GM18520 (cell line): Measurements from ENCODE around the gene C1orf21.

Experiments
- ATAC-seq: cut with Tn5 transposase; IDR thresholded peaks from one replicate; pipeline ENCODE4 v1.9.1; 2021; ENCODE audit not compliant: unreplicated experiment

C1orf21 gene

GRCh38 chr1:184646178-184646701 is 259.4 kb downstream of the C1orf21 start:
- ATAC-seq, result no peak

GRCh38 chr1:184646824-184647223 is 260.0 kb downstream of the C1orf21 start:
- ATAC-seq, result no peak

GRCh38 chr1:184647471-184647870 is 260.6 kb downstream of the C1orf21 start:
- no peak for ATAC-seq

- ATAC-seq, result no peak
Observed at GRCh38 chr1:184648160-184648855, 261.5 kb downstream of the C1orf21 start.

GRCh38 chr1:184648856-184649201 is 262.0 kb downstream of the C1orf21 start:
- ATAC-seq, result no peak

GRCh38 chr1:184649451-184649888 is 262.6 kb downstream of the C1orf21 start:
- ATAC-seq, result peak; percentile 80

DNA sequence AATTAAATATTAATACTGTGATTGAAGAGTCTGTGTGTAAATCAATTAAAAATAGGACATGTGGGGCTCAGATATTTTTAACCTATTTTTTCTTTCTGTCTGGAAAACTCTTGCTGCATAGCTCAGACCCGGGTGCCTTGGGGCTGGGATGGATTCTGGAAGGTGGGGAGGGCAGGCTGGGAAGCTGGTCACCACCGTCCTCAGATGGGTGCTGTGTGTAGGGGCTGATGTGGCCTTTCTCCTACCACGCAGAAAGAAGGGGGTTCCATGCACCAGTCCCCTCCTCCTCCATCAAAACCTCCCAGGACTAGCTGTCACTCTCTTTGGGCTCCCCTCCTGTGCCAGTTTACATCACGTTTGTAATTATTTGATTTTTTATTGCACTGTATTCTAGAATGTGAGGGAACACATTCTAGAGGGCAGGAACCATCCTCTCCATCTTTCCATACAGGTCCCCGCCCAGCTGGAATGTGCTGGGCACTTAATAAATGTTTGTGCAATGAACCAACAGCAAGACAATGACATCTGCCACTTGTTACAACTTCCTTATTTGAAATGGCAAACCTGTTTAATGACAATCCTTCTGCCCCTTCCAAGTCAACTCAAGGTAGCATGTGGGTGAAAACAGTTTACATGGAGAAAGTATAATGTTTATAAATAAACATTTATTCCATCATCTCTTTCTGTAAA is 263.5 kb downstream of the C1orf21 start:
- ATAC-seq, result no peak

- ATAC-seq, result no peak
Observed at GRCh38 chr1:184655185-184655584, 268.4 kb downstream of the C1orf21 start.

DNA sequence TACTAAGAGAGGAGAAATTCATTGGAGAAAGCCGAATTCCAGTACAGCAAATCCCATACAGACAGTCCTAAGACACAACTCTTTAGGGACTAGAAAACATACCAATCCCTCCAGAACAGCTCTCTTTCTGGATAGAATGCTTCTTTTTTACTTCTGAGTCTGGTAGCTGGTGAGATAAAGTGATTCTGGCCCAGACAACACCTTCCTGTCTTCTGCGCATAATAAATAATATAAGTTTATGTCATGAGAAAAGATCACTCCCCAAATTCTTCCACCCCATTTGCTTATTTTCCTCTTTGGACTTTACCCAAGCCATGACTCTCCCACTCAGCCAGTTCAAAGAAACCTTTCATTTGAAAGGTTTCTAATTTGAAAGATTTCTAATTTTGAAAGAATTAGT is 269.4 kb downstream of the C1orf21 start:
- ATAC-seq, result no peak

DNA sequence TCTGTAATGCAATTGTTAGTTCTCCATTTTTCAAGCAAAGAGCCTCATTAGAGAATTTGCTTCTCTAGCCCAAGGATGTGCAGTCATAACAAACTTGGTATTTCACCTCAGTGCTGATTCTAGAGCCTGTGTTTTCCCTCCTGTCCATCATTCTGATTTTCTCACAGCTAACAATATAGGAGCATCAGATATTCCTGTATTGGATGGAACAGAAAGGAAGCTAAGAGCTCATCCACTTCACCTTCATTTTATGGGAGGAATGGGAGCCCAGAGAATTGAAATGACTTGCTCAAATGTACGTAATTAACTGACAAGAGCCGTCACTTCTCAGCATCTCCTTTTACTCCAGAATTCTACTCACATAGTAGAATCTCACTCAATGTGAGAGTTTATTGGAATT is 271.2 kb downstream of the C1orf21 start:
- no peak for ATAC-seq

- no peak for ATAC-seq
Observed at GRCh38 chr1:184660462-184661191, 273.8 kb downstream of the C1orf21 start.

GRCh38 chr1:184661801-184662200 is 275.0 kb downstream of the C1orf21 start:
- ATAC-seq, result no peak

DNA sequence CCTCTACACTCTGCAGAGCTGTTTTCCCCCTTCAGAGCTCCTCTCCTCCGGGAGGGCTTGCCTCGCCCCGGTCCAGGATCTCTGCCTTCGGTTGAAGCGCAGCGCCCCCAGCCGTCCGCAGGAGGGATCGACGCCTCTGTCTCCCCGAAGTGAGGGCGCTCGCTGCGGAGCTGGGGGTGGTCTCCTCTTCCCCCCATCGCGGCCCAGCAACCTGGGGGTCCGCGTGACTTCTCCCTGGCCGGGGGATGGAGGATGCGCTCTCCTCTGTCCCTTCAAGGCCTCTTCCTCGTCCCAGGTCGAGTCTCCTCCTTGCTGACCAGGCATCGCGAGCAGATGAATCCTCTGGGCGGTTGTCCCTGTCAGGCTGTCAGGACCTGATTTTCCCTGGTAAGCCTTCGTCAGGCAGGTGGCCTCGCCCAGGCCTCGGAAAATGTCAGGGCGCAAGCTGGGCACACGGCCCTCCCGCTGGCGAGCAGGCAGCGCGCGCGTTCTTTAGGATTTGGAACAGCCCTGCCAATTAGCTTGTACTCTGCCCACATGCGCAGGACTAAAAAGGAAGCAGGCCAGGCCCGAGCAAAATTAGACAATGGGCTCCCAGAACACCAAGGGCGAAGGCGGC is 277.3 kb downstream of the C1orf21 start:
- no peak for ATAC-seq

DNA sequence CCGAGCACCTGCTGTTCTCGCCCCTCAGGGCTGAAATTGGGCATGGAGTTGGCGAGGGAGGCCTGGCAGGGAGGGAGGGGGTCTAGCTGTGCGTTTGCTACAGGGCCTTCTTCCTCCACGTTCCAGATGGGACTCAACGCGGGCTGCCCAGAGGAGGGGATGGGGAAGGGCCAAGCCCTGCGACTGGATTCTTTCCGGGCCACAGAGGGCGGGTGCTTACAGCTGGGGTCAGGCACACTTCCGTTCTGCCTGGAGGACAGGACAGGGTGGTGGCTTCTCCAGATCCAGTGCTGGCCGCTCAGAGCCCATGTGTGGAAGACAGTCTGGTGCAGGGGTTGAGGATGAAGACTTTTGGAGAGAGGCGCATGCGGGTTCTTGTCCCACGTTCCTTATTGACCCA is 277.8 kb downstream of the C1orf21 start:
- ATAC-seq, result no peak

DNA sequence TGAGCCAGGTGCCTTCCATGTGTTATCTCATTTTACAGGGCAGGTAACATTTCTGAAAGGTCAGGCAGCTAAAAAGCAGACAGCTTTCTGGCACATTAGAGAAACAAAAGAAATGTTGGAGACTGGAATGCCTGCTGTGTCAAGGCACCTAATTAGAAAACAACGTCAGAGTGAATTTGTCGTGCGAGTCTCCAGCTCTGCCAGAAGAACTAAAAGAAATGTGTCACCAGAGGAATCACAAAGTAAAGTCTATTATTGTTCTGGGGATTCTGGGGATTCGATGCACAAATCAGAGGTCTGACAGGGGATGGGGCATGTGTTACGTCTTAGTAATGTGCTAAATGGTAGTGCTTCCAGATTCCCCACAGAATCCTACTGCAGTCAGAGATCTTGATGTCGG is 278.5 kb downstream of the C1orf21 start:
- ATAC-seq, result no peak

DNA sequence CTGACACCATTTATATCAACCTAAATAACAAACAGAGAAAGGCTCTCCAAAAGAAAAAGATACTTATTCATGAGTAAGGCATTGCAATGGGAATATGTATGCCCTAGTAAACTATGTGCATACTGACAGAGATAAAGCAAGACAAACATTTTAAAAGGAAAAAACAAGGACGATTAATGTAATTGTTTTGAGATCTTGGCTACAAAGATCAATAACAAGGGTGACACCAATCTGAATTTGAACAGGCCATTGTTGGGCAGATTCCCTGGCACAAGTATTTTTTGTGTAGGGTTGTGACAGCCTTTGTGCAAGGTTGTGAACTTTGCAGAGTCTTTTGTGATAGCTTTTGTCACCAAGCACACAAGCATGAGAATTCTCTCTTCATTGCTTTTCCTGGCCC is 282.6 kb downstream of the C1orf21 start:
- no peak for ATAC-seq

- ATAC-seq, result no peak
Observed at GRCh38 chr1:184672013-184672726, 285.3 kb downstream of the C1orf21 start.

DNA sequence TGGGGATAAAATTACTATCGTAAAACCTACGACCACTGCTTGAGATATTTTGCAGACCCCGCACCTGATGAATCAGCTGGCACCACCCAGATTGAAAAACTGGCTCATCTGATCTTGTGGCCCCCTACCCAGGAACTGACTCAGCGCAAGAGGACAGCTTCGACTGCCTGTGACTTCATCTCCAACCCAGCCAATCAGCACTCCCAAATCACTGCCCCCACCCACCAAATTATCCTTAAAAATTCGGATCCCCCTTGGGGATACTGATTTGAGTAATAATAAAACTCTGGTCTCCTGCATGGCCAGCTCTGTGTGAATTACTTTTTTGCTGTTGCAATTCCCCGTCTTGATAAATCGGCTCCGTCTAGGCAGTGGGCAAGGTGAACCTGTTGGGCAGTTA is 286.5 kb downstream of the C1orf21 start:
- ATAC-seq, result no peak

- ATAC-seq, result no peak
Observed at GRCh38 chr1:184677344-184677743, 290.5 kb downstream of the C1orf21 start.
